Loucy (cell line): ENCODE results near the gene RIN3.

Experiments used
- H2AFZ ChIP-seq: fragments of 200-600 bp; sonication (generic); 2 replicates; pipeline ENCODE4 v1.6.0; 2016; ENCODE audit warnings: antibody characterized with exemption, mild to moderate bottlenecking, low read length, moderate library complexity
- H3F3A ChIP-seq: fragments of 200-600 bp; 2 replicates; pipeline ENCODE4 v1.6.0; 2016; ENCODE audit warnings: antibody characterized with exemption, low read depth, mild to moderate bottlenecking
- H3K27me3 ChIP-seq: fragments of 200-600 bp; sonication (generic); 2 replicates; pipeline ENCODE4 v1.6.1; 2014; ENCODE audit warnings: low read length, mild to moderate bottlenecking; ENCODE audit not compliant: insufficient read depth, poor library complexity, severe bottlenecking
- H3K36me3 ChIP-seq: fragments of 200-600 bp; sonication (generic); 2 replicates; pipeline ENCODE4 v1.6.1; 2016; ENCODE audit warnings: low read length; ENCODE audit not compliant: insufficient read depth
- H3K4me1 ChIP-seq: fragments of 200-600 bp; sonication (generic); 2 replicates; pipeline ENCODE4 v1.5.1; 2014; ENCODE audit warnings: low read length, mild to moderate bottlenecking; ENCODE audit not compliant: insufficient read depth, poor library complexity, severe bottlenecking
- H3K4me2 ChIP-seq: fragments of 200-600 bp; sonication (generic); 2 replicates; pipeline ENCODE4 v1.6.0; 2014; ENCODE audit warnings: antibody characterized with exemption, low read length, low read depth, mild to moderate bottlenecking; ENCODE audit not compliant: poor library complexity, severe bottlenecking
- H3K4me3 ChIP-seq: fragments of 200-600 bp; sonication (generic); 2 replicates; pipeline ENCODE4 v1.5.1; 2014; ENCODE audit warnings: low read length, mild to moderate bottlenecking, mixed read lengths; ENCODE audit not compliant: poor library complexity, severe bottlenecking
- H3K79me2 ChIP-seq: fragments of 200-600 bp; sonication (generic); 2 replicates; pipeline ENCODE4 v1.6.1; 2014; ENCODE audit warnings: low read length; ENCODE audit not compliant: insufficient read depth
- H3K9ac ChIP-seq: fragments of 200-600 bp; sonication (generic); 2 replicates; pipeline ENCODE4 v1.6.0; 2014; ENCODE audit warnings: mild to moderate bottlenecking, low read depth, low read length, moderate library complexity; ENCODE audit not compliant: poor library complexity, severe bottlenecking
- H3K9me2 ChIP-seq: fragments of 200-600 bp; sonication (generic); replicated peaks from 2 replicates; pipeline ENCODE4 v1.6.1; 2016; ENCODE audit warnings: low read depth, low read length, mixed read lengths
- H3K9me3 ChIP-seq: fragments of 200-600 bp; sonication (generic); 2 replicates; pipeline ENCODE4 v1.6.1; 2014; ENCODE audit warnings: mild to moderate bottlenecking, antibody characterized with exemption, low read length, low read depth; ENCODE audit not compliant: insufficient read depth
- H4K20me1 ChIP-seq: fragments of 200-600 bp; sonication (generic); 2 replicates; pipeline ENCODE4 v1.6.0; 2014; ENCODE audit warnings: antibody characterized with exemption, low read length, mild to moderate bottlenecking; ENCODE audit not compliant: insufficient read depth, poor library complexity, severe bottlenecking
- EZH2phosphoT487 ChIP-seq: fragments of 200-600 bp; IDR thresholded peaks from 2 replicates; pipeline ENCODE4 v1.6.1; 2018; ENCODE audit warnings: antibody characterized with exemption, mild to moderate bottlenecking, moderate library complexity, borderline replicate concordance
- TF ChIP-seq, protein P1 (sequence below): fragments of 200-600 bp; sonication (generic); conservative IDR thresholded peaks from 2 replicates; pipeline ENCODE4 v1.5.1; 2014; ENCODE audit warnings: mild to moderate bottlenecking, antibody characterized with exemption, low read length

RIN3 gene

DNA sequence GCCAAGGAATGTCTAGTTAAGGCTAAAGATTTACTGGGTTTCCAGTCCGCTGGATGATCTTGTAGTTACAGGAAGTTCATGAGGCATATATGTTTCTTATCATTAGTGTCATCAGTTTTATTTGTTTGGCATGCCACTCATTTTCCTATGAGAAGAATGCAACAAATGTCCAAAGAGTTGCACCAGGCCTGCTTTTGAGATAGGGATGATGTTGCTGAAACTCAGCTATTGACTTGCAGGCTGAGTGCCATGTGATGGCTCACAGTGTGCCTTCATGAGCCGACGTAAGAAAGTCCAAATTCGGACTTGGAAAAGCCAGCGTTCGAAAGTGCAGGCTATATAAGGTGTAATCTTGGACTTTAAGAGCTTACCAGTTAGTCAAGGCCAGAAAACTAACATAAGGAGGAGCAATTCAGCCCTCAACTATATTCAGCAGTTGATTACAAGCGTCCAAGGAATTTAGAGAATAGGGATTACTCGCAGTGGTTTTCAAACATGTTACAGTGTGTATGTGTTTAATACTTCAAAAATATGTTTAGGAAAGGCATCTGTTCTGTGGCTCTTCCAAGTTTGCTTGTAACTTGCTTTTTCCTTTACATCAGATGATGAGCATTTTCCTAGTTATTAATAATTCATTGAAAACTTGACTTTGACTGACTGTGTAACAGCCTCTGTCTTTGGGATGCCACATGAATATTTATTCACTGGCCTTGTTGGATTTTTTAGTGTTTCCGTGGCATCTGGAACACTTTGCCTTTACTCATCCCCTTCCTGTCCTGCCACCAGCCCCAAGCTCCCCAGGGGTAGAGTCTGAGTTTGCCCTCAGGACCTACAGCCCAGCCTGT is 133.6 kb downstream of the RIN3 start:
- no peaks in the 10 kb centered on the region for H3K27me3 ChIP-seq
- no peaks in the 10 kb centered on the region for H3K9me3 ChIP-seq
- peaks cover 8% of the 10 kb centered on the region for H3K4me1 ChIP-seq
- TF ChIP-seq, protein P1, sequence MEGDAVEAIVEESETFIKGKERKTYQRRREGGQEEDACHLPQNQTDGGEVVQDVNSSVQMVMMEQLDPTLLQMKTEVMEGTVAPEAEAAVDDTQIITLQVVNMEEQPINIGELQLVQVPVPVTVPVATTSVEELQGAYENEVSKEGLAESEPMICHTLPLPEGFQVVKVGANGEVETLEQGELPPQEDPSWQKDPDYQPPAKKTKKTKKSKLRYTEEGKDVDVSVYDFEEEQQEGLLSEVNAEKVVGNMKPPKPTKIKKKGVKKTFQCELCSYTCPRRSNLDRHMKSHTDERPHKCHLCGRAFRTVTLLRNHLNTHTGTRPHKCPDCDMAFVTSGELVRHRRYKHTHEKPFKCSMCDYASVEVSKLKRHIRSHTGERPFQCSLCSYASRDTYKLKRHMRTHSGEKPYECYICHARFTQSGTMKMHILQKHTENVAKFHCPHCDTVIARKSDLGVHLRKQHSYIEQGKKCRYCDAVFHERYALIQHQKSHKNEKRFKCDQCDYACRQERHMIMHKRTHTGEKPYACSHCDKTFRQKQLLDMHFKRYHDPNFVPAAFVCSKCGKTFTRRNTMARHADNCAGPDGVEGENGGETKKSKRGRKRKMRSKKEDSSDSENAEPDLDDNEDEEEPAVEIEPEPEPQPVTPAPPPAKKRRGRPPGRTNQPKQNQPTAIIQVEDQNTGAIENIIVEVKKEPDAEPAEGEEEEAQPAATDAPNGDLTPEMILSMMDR, result no peak
- TF ChIP-seq EZH2phosphoT487, result no peak
- no peak overlapping the region for H3K4me2 ChIP-seq
- no peak overlapping the region for H2AFZ ChIP-seq
- no peaks in the 10 kb centered on the region for H3F3A ChIP-seq
- no peaks in the 10 kb centered on the region for H3K9me2 ChIP-seq
- H3K9ac ChIP-seq, result no peak overlapping the region
- no peak overlapping the region for H3K4me3 ChIP-seq
- H3K36me3 ChIP-seq, result peaks cover 65% of the 10 kb centered on the region; the same call in 1 of the 2 replicates
- H4K20me1 ChIP-seq, result no peaks in the 10 kb centered on the region
- H3K79me2 ChIP-seq, result no peaks in the 10 kb centered on the region

DNA sequence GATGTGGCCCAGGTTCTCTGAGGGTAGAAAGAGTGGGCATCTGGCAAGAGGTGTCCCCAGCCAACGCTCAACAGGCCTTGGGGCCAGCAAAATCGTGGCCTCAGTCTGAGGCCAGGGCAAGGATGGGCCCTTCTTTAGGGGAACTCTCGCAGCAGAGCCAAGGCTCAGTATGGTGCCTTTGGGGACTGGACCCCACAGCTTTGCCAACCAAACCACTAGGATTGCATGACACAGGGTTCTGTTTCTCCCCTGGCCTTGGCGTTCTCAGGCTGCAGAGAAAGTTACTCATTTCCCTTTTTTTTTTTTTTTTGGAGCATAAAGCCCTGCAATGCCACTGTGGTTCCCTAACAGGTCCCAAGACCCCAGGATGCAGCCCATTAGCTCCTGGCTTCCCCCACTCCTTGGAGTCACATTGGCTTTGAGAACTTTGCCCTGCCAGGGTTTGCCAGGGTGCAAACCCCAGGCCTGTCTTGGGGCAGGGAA is 134.3 kb downstream of the RIN3 start:
- H3K9ac ChIP-seq, result no peak overlapping the region

DNA sequence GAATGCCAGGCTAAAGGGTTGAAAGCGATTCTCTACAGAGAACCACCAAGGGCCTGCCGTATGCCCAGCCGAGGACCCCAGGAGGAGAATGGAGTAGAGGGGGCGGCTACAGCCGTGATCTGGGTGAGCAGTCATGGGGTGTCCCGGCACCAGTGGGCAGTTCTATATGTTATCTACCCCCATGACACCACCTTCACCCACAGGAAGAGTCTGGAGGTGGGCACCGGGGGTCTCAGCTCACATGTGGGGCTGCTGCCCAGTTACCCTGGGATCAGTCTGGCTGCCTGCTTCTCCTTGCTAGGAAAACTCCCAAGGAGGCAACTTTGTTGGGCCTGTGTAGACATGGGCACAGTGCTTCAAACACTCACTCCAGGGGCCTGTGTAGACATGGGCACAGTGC is 135.5 kb downstream of the RIN3 start:
- Histone ChIP-seq H3K4me2 (no peak overlapping the region), H3K36me3 (peaks cover 66% of the 10 kb centered on the region; the same call in 1 of the 2 replicates), H4K20me1 (no peaks in the 10 kb centered on the region), H3K9me2 (no peaks in the 10 kb centered on the region), H3K9ac (no peak overlapping the region), H3K4me3 (no peak overlapping the region), H3K4me1 (peaks cover 8% of the 10 kb centered on the region), H3K9me3 (no peaks in the 10 kb centered on the region), H3F3A (no peaks in the 10 kb centered on the region), H3K79me2 (no peaks in the 10 kb centered on the region), H3K27me3 (no peaks in the 10 kb centered on the region), H2AFZ (no peak overlapping the region)
- TF ChIP-seq EZH2phosphoT487, result no peak
- TF ChIP-seq, protein P1, result no peak

More for the DNA sequence above, 134.3 kb downstream of the RIN3 start:
- Histone ChIP-seq H3K27me3 (no peaks in the 10 kb centered on the region), H3F3A (no peaks in the 10 kb centered on the region), H2AFZ (no peak overlapping the region), H3K9me3 (no peaks in the 10 kb centered on the region), H3K36me3 (peaks cover 66% of the 10 kb centered on the region; the same call in 1 of the 2 replicates), H4K20me1 (no peaks in the 10 kb centered on the region), H3K4me1 (peaks cover 8% of the 10 kb centered on the region), H3K4me2 (no peak overlapping the region), H3K79me2 (no peaks in the 10 kb centered on the region), H3K4me3 (no peak overlapping the region), H3K9me2 (no peaks in the 10 kb centered on the region)
- TF ChIP-seq EZH2phosphoT487, result no peak
- TF ChIP-seq, protein P1, result no peak
